Astrocyte of the cerebellum (primary cell): ENCODE measurements around the gene CCDC69.

Experiments used
- DNase-seq: peaks from one replicate; pipeline ENCODE4 v3.0.0-alpha.2; 2011; ENCODE audit warnings: low read depth
- H3K4me3 ChIP-seq: 2 replicates; pipeline ENCODE4 v1.5.1; 2011; ENCODE audit warnings: mild to moderate bottlenecking, low read depth, low read length, moderate library complexity
- in situ Hi-C: cut with HindIII; loops from 2 replicates; pipeline ENCODE4 v1.10.0; 2017; ENCODE audit warnings: low sequenced_read_pairs
- TF ChIP-seq, protein P1 (sequence below): IDR thresholded peaks from 2 replicates; pipeline ENCODE4 v1.5.1; 2012; ENCODE audit warnings: low read length, low read depth, moderate library complexity, mild to moderate bottlenecking; ENCODE audit errors: missing control alignments

CCDC69 gene

DNA sequence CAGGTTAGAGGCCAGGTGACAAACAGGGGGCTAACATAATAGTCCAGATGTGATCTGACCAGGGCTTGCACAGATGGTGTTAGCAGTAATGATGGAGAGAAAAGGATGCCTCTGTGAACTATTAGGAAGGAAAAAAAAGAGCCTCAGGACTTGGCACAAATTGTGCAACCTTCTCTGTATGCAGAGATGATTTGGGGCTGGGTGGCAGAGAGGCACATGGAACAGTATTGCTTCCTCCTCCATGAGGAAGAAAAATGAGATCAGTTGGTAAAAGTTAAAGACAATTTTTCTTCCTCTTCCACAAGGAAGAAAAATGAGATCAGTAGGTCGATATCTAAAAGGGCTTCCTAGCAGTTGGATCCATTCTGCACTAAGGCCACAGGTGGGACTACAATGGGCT lies 52.4 kb downstream of the CCDC69 start:
- in situ Hi-C loops, result no loop called here
- no peak overlapping the region for H3K4me3 ChIP-seq
- TF ChIP-seq, protein P1, sequence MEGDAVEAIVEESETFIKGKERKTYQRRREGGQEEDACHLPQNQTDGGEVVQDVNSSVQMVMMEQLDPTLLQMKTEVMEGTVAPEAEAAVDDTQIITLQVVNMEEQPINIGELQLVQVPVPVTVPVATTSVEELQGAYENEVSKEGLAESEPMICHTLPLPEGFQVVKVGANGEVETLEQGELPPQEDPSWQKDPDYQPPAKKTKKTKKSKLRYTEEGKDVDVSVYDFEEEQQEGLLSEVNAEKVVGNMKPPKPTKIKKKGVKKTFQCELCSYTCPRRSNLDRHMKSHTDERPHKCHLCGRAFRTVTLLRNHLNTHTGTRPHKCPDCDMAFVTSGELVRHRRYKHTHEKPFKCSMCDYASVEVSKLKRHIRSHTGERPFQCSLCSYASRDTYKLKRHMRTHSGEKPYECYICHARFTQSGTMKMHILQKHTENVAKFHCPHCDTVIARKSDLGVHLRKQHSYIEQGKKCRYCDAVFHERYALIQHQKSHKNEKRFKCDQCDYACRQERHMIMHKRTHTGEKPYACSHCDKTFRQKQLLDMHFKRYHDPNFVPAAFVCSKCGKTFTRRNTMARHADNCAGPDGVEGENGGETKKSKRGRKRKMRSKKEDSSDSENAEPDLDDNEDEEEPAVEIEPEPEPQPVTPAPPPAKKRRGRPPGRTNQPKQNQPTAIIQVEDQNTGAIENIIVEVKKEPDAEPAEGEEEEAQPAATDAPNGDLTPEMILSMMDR, result no peak
- no peak for DNase-seq

DNA sequence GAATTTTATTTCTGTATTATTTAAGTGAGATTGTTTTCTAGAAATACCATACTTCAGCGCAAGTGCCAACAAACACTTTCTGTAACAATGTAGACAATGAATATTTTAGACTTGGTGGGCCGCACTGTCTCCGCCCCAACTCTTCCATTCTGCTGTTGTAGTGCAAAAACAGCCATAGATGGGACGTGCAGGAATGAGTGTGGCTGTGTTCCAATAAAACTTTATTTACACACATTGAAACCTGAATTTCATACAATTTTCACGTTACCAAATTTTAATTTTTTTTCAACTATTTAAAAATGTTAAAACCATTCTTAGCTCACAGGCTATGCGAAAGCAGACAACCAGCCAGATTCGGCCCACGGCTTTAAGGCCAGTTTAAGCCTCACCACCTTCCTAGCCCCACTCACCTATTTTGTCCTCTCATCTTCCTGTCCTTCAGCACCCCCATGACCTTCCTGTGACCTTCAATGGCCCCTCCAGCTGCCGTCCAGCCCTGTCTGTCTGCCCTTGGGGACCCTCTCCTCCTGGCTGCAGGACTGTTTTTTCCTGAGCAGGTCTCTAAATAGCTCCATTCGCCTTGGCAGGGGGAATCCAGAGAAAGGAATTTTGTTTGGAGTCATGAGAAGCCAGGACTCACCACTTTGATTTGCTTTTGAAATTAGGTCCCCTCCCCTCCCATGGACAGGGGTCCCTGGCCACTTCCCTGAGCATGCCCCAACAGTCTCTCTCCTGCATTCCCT lies 55.1 kb downstream of the CCDC69 start:
- DNase-seq, result no peak
- H3K4me3 ChIP-seq, result no peak overlapping the region
- TF ChIP-seq, protein P1, result no peak
- in situ Hi-C loops, result no loop called here

DNA sequence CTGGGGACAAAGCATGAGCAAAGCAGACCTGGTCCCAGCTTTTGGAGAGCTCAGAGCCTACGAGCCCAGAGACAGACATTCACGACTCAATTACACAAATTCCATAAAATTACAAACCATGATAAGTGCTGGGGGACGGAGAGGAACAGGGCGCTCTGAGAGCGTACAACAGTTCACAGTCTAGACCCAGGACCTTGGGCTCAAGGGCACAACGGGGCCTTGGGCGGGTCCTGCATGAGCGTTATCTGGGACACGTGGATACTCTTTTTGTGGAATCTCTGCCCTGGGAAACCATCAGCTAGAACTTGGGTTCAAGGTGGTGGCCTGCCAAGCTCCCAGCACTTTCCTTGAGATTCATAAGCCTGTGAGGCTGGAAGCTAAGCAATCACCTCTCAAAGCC lies 56.9 kb downstream of the CCDC69 start:
- TF ChIP-seq, protein P1, result no peak
- in situ Hi-C loops, result no loop called here
- DNase-seq, result no peak

DNA sequence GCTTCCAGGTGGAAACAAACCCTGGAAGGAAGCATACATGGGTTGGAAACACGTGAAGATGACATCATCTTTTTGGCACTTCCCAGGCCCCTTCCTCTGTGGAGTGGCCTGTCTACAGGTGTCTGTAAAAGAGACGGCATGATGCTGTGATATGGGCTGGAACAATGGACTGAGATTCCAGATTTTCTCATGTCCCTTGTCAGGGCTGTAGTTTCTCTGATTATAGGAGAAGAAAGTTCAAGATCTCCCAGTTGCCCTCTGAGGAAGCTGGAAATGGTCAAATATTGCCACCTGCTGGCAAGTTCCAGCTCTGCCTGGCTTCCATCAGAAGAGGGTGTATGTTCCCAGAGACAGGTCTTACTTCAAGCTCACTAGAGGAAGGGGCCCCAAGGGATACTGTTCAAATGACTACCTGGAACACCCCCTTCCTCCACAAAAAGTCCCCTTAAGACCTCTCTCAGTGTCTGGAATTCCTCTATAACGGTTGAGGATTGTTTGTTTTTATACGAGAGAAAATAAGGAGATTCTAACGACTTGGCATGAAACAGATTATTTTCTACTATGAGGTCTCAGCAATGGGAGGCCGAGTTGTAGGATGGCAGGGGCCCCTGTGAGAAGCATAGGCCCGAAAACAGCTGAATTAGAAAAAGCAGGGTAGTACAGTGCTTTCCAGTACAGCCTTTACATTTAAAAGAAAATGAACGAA lies 59.1 kb downstream of the CCDC69 start:
- in situ Hi-C loops, result no loop called here
- TF ChIP-seq, protein P1, result peak; percentile 95
- peak; percentile 56 for DNase-seq
- no peak overlapping the region for H3K4me3 ChIP-seq

More for the DNA sequence above, 56.9 kb downstream of the CCDC69 start:
- H3K4me3 ChIP-seq, result no peak overlapping the region

DNA sequence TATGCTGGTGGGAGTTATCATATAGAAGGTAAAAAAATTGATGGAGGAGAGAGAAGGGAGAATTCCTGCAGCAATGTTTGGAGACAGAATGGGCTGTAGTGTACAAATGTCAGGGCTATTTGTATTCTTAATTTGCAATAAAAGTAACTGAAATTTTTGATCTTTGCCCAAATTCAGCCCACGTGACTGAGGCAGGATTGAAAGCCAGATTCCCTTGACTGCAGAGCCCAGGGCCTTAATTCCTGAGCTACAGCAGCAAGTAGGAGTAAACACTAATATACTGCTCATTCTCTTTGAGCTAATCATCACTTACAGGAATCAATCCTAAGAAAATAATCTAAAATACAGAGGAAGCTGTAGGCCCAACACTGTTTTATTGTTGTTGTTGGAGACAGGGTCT lies 61.1 kb downstream of the CCDC69 start:
- TF ChIP-seq, protein P1, result no peak
- in situ Hi-C loops, result no loop called here
- DNase-seq, result no peak
- H3K4me3 ChIP-seq, result no peak overlapping the region

DNA sequence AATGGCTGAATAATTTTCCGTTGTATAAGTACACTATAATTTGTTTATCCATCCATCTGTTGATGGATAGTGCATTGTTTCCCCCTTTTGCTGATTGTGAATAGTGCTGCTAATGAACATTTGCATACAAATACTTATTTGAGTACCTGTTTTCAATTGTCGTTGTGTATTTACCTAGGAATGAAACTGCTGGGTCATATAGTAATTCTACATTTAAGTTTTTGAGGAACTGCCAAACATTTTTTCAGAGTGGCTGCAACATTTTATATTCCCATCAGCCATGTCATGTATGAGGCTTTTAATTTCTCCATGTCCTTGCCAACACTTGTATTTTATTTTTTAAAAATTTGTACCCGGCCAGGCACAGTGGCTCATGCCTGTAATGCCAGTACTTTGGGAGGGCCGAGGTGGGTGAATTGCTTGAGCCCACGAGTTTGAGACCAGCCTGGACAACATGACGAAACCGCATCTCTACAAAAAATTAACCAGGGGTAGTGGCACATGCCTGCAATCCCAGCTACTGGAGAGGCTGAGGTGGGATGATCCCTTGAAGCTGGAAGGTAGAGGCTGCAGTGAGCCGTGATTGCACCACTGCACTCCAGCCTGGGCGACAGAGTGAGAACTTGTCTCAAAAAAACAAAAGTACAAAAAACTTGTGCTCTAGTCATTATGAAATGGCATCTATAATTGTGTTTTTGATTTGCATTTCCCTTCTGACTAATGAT lies 64.1 kb downstream of the CCDC69 start:
- TF ChIP-seq, protein P1, result no peak
- no peak for DNase-seq
- H3K4me3 ChIP-seq, result no peak overlapping the region
- in situ Hi-C loops, result no loop called here
